ENCODE results near the gene RNF114.
A peak's percentile ranks its signal among the peaks of the same experiment; 100 is the strongest.
"Not testable (repeated sequence)": the region's sequence is repeated elsewhere in the genome, so short reads cannot be mapped to it uniquely, and the experiment has no call there.

RNF114 gene

DNA sequence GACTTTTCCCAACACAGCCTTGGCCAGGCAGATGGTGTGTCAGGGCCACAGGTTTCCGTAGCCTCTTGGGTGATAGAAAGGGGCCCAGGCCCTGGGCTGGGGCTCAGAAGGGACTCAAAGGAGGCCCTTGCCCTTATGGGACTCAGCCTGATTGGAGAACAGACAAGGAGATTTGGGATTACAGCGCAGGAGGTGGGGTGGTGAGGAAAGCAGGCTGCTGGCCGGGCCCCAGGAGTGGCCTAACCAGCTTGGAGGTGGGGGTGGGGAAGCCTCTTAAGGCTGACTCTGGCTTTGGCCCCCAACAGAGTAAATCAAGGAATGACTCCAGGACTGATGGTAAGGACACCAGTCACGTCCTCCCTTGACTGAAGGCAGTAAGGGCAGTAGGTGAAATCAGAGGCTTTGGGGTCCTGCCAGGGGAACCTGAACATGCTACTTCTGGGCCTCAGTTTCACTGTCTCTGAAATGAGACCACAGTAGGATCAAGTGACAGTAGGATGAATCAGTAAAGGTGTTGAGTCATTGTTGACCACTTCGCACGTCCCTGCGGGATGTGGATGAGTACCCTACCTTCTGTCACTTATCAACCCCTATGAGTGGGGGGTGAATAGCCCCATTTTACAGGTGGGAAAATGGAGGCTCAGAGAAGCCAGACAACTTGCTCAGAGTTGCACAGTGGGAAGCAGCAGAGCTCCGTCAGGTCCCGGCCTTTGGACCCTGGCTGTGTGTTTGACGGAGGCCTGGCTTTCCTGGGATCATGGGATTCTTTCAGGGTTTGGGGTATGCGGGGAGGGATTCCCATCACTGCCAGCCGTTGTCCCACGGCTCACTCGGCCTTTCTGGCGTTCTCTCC, 51.0 kb downstream of the RNF114 start:
- no peak for DNase-seq

DNA sequence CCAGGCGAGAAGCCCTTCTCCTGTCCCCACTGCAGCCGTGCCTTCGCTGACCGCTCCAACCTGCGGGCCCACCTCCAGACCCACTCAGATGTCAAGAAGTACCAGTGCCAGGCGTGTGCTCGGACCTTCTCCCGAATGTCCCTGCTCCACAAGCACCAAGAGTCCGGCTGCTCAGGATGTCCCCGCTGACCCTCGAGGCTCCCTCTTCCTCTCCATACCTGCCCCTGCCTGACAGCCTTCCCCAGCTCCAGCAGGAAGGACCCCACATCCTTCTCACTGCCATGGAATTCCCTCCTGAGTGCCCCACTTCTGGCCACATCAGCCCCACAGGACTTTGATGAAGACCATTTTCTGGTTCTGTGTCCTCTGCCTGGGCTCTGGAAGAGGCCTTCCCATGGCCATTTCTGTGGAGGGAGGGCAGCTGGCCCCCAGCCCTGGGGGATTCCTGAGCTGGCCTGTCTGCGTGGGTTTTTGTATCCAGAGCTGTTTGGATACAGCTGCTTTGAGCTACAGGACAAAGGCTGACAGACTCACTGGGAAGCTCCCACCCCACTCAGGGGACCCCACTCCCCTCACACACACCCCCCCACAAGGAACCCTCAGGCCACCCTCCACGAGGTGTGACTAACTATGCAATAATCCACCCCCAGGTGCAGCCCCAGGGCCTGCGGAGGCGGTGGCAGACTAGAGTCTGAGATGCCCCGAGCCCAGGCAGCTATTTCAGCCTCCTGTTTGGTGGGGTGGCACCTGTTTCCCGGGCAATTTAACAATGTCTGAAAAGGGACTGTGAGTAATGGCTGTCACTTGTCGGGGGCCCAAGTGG, 51.9 kb downstream of the RNF114 start:
- no peak for DNase-seq

DNA sequence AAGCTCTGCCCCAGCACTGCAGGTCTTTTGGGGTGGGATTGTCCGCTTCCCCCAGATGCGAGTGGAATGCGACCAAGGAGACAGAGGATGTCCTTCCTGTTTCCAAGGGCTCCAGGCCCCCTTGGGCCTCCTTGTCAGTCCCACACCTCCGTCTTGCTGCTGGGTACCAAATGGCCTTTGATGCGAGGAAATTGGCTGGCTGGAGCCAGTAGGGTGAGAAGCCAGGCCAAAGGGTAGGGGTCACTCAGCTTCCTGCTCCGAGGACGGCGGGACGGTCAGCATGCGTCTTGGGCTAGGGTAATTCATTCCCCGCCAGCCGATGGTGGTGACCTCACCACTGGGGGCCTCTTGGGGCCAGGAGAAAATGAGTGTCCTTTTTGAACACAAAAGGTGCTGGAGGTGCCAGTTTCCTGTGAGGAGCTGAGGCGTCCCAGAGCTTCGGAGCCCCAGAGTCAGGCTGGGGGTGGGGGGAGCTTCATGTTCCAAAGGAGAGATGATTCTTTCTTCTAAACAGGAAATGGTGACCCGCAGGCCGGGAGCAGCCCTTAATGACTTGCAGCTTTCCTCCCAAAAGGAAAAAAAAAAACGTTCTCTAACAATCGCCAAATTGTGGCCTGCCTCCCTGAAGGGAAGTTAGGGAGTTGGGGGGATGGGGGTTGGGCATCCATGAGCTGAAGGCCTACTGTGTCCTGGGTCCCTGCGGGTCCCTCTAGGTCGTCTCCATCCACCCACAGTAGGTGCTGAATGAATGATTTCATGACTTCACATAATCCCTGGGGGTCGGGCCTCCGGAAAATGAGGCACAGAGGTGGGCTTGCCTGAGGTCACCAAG, 53.3 kb downstream of the RNF114 start:
- no peak for DNase-seq

DNA sequence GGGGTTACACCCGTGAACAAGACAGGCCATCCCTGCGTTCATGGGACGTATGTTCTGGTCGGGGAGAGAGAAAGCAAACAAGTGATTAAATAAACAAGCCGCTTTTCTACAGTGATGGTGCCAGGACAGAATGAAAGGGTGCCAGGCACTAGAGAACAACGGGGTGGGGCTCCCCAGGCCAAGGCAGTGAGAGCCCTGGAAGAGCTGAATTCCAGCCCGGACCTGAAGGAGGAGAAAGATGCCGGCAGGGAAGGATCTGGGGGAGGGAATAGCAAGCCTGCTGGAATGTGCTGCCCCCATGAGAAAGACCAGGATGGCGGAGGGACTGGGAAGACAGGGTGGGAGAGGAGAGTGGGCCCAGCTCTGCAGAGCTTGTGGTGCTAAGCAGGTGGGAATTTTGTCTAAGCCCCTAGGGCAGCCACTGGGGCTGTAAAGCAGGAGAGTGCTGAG, 54.1 kb downstream of the RNF114 start:
- DNase-seq = no peak

DNA sequence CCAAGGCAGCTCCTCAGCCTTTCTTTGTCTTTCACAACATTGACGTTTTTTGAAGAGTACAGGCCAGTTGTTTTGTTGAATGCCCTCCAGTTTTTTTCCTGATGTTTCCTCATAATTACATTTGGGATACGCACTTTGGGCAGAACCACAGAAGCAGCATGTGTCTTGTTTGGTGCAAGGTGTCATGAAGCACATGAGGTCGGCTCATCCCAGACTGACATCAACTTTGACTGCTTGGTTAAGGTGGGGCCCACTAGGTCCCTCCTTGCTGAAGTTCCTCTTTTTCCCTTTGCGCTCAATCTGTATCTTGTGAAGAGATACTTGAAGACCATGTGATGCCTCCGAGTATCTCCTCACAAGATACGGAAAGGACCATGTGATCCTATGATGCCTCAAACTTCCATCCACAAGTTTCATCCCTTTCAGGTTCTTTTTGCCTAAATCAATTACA, 57.1 kb downstream of the RNF114 start:
- DNase-seq = no peak

DNA sequence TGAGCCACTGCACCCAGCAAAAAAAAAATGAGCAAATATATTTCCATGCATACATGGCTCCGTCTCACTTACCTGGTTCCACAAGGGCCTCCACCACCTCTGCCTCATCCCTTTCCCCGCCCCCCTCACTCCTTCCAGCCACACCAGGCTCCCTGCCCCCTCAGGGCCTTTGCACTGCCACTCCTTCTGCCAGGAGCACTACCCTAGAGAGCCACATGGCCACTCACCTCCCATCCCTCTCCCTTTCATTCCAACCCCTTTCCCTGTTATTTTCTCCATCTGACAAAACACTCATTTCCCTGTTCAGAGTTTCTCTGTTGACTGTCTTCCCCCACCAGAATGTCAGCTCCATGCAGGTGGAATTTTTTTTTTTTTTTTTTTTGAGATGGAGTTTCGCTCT, 59.4 kb downstream of the RNF114 start:
- DNase-seq = no peak

DNA sequence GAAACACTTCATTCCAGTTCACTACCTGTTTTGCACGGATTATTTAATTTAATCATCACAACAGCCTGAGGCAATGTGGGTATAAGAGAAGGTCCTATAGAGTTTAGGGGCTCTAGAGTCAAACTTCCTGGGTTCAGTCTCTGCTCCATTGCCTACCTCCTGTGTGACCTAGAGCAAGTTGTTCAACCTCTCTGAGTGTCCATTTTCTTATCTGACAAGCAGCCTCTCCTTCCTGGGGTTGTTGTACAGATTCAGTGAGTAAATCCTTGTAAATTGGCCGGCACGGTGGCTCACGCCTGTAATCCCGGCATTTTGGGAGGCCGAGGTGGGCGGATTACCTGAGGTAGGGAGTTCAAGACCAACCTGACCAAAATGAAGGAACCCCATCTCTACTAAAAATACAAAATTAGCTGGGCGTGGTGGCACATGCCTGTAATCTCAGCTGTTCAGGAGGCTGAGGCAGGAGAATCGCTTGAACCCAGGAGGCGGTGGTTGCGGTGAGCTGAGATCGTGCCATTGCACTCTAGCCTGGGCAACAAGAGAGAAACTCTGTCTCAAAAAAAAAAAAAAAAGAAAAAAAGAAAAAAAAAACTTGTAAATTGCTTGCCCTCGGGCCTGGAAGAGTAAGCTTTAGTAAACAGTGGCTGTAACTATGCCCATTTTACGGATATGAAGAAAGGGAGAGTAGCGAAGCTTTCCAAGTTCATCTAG, 62.4 kb downstream of the RNF114 start:
- DNase-seq = not testable (repeated sequence)

DNA sequence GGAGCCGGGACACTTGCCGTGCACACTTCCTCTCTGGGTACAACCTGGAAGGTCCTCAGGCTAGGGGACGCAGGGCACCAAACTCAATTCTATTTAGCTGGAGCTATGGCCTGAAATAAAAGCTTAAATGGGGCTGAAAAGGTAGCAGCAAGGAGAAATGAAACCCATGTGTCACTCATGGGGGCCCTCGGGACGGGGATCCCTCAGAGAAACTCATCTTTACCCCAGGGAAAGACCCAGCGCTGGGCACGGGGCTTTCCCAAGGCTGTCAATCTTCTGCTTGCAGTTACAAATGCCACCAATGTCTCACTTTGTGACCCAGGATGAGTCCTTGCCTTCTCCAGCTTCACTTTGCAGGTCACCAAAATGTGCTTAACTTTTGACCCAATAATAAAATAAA, 63.1 kb downstream of the RNF114 start:
- DNase-seq = peak; percentile 67

DNA sequence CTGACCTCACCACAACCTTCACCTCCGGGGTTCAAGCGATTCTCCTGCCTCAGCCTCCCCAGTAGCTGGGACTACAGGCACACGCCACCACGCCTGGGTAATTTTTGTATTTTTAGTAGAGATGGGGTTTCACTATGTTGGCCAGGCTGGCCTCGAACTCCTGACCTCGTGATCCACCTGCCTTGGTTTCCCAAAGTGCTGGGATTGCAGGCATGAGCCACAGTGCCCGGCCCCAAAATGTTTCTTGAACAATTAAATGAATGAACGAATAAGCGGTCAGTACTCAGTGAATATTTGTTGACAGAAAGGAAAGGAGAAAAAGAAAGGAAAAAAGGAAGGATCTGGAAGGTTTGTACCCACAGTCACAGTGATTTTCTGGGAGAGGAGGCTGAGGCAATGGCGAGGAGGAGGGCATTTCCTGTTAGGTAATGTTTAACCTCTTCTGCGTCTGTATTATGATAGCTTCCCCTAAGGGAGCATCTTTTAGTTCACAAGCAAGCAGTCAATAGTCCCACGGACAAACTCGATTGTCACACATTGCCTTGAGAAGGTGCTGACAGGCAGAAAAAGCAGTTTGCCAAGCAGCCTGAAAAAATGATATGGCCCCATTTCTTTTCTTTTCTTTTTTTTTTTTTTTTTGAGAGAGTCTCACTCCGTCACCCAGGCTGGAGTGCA, 64.5 kb downstream of the RNF114 start:
- DNase-seq = not testable (repeated sequence)

DNA sequence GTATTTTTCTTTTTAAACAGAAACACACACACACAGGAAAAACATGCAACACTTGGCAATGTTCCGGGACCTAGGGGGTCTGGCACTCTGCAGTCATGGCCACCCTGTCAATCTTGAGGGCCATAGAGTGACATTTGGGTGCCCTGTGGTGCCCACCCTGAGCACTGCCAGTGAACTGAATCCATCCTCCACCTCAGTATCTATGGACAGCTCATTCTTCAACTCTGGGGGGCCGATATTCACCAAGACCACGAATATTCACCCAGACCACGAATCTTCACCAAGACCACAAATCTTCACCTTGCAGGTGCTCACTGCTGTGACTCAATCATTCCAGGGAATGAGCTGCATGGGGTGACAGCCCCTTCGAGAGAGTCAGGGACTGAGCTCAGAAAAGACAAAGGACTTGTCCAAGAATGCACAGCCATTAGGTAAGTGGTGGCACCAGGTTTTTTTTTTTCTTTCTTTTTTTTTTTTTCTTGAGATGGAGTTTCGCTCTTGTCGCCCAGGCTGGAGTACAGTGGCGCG, 65.7 kb downstream of the RNF114 start:
- no peak for DNase-seq

DNA sequence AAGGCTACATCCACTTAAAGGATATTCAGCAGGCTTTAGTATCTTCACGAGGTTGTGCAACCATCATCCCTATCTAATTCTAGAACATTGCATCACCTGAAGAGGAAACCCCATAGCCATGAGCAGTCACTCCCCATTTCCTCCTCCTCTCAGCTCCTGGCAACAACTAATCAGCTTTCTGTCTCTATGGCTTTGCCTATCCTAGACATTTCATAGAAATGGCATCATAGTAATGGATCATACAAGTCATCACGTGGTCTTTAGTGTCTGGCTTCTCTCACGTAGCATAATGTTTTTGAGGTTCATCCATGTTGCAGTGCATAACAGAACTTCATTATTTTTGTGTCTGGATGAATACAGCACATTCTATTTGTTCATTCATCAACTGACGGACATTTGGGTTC, 67.1 kb downstream of the RNF114 start:
- DNase-seq = no peak
